Measurements from ENCODE around the gene OR13H1.

The OR13H1 gene

DNA sequence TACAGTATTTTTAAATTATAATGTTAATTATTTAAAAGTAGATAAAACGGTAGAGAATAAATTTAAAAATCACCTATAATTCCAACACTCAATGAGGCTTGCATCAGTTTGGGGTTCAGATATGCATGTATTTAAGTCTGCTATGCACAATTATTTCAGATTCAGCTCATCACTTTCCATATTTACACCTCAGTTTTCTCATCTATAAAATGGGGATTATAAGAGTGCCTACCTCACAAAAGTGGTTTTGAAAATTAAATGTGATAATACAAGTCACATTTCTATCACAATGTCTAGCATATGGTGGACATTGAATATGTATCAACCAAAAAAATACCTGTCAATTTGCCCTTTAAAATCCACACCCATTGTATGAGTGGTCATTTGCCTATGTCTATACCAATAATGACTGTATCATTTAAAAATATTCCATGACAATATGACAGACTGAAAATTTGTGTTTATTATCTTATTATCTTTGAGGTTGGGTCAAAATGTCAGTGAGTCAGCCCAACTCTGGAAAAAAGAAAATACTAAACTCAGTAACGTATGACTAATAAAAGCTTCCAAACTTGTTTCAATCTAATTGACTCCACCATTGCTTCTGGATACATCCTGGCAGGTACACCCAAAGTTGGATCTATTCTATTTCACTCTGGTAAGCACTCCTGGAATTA is 20.8 kb downstream of the OR13H1 start:
- TF ChIP-seq EZH2 (IDR thresholded peaks at IDR 0.05; ENCODE audit: borderline replicate concordance, low read length) = no peak
- TF ChIP-seq, protein P1, sequence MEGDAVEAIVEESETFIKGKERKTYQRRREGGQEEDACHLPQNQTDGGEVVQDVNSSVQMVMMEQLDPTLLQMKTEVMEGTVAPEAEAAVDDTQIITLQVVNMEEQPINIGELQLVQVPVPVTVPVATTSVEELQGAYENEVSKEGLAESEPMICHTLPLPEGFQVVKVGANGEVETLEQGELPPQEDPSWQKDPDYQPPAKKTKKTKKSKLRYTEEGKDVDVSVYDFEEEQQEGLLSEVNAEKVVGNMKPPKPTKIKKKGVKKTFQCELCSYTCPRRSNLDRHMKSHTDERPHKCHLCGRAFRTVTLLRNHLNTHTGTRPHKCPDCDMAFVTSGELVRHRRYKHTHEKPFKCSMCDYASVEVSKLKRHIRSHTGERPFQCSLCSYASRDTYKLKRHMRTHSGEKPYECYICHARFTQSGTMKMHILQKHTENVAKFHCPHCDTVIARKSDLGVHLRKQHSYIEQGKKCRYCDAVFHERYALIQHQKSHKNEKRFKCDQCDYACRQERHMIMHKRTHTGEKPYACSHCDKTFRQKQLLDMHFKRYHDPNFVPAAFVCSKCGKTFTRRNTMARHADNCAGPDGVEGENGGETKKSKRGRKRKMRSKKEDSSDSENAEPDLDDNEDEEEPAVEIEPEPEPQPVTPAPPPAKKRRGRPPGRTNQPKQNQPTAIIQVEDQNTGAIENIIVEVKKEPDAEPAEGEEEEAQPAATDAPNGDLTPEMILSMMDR (IDR thresholded peaks at IDR 0.05; ENCODE audit: low read length) = no peak
- H3K79me2 ChIP-seq (ENCODE audit: insufficient read depth, low read length) = no peaks in the 10 kb centered on the region
- H3K9me2 ChIP-seq (ENCODE audit: low read depth, low read length) = no peaks in the 10 kb centered on the region
- H3F3A ChIP-seq (ENCODE audit: insufficient read depth, low read length) = no peaks in the 10 kb centered on the region
- H3K4me3 ChIP-seq (ENCODE audit: low read depth, low read length, poor library complexity, severe bottlenecking) = no peak overlapping the region
- no peaks in the 10 kb centered on the region for H3K27me3 ChIP-seq (ENCODE audit: insufficient read depth, low read length)
- no peak overlapping the region for H3K27ac ChIP-seq (ENCODE audit: low read depth, low read length, poor library complexity, severe bottlenecking)
- no peak overlapping the region for H3K9ac ChIP-seq (ENCODE audit: low read length)
- H3K36me3 ChIP-seq (ENCODE audit: insufficient read depth, low read length) = no peaks in the 10 kb centered on the region
- H3K4me2 ChIP-seq (ENCODE audit: low read length) = no peak overlapping the region
- no peaks in the 10 kb centered on the region for H4K20me1 ChIP-seq (ENCODE audit: insufficient read depth, low read length)
- no peaks in the 10 kb centered on the region for H3K9me3 ChIP-seq (ENCODE audit: low read length)
- no peak overlapping the region for H2AFZ ChIP-seq (ENCODE audit: low read length)
- no peaks in the 10 kb centered on the region for H3K4me1 ChIP-seq (ENCODE audit: insufficient read depth, low read length, severe bottlenecking)

DNA sequence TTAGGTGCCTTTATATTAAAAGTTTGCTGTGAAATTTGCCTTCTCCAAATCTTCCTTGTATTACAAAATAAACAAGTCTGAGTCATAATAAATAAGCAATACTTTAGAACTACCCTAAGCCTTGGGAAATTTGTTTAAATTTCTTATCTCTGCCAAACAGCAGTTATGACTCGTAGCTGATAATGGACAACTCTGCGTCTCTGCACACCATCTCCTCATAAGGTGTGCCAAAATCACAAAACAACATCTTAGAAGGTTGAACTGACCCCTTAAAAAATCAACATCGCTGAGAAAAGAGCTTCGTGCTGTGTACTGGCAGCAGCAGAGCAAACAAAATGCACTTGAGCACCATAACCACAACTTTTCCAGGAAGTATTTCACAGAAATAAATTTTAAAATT is 22.0 kb downstream of the OR13H1 start:
- no peak overlapping the region for H3K4me2 ChIP-seq (ENCODE audit: low read length)
- no peaks in the 10 kb centered on the region for H3K27me3 ChIP-seq (ENCODE audit: insufficient read depth, low read length)
- H3K9ac ChIP-seq (ENCODE audit: low read length) = no peak overlapping the region
- no peak overlapping the region for H2AFZ ChIP-seq (ENCODE audit: low read length)
- H3K4me3 ChIP-seq (ENCODE audit: low read depth, low read length, poor library complexity, severe bottlenecking) = no peak overlapping the region
- H3K9me2 ChIP-seq (ENCODE audit: low read depth, low read length) = no peaks in the 10 kb centered on the region
- no peak overlapping the region for H3K27ac ChIP-seq (ENCODE audit: low read depth, low read length, poor library complexity, severe bottlenecking)
- no peaks in the 10 kb centered on the region for H3K9me3 ChIP-seq (ENCODE audit: low read length)
- H4K20me1 ChIP-seq (ENCODE audit: insufficient read depth, low read length) = no peaks in the 10 kb centered on the region
- no peak for TF ChIP-seq EZH2 (IDR thresholded peaks at IDR 0.05; ENCODE audit: borderline replicate concordance, low read length)
- TF ChIP-seq, protein P1 (IDR thresholded peaks at IDR 0.05; ENCODE audit: low read length) = no peak
- H3K36me3 ChIP-seq (ENCODE audit: insufficient read depth, low read length) = no peaks in the 10 kb centered on the region
- no peaks in the 10 kb centered on the region for H3K4me1 ChIP-seq (ENCODE audit: insufficient read depth, low read length, severe bottlenecking)
- no peaks in the 10 kb centered on the region for H3K79me2 ChIP-seq (ENCODE audit: insufficient read depth, low read length)
- H3F3A ChIP-seq (ENCODE audit: insufficient read depth, low read length) = no peaks in the 10 kb centered on the region

DNA sequence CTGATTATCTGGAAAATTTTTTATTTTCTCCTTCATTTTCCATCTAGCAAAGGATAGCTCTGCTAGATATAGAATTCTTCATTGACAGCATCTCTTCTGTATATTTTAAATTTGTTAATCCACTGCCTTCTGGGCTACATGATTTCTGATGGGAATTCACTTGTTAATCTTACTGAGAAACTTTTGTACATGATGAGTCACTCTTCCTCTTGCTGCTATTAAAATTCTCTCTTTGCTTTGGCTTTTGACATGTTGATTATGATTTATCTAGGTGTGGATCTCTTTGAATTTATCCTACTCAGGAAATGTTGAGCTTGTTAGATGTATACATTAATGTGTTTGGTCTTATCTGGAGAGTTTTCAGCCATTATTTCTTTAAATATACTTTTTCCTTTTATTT is 27.5 kb downstream of the OR13H1 start:
- no peaks in the 10 kb centered on the region for H4K20me1 ChIP-seq (ENCODE audit: insufficient read depth, low read length)
- H3K79me2 ChIP-seq (ENCODE audit: insufficient read depth, low read length) = no peaks in the 10 kb centered on the region
- TF ChIP-seq EZH2 (IDR thresholded peaks at IDR 0.05; ENCODE audit: borderline replicate concordance, low read length) = no peak
- TF ChIP-seq, protein P1 (IDR thresholded peaks at IDR 0.05; ENCODE audit: low read length) = no peak
- no peaks in the 10 kb centered on the region for H3K9me2 ChIP-seq (ENCODE audit: low read depth, low read length)
- no peak overlapping the region for H3K9ac ChIP-seq (ENCODE audit: low read length)
- no peak overlapping the region for H3K4me3 ChIP-seq (ENCODE audit: low read depth, low read length, poor library complexity, severe bottlenecking)
- H3F3A ChIP-seq (ENCODE audit: insufficient read depth, low read length) = no peaks in the 10 kb centered on the region
- H3K4me2 ChIP-seq (ENCODE audit: low read length) = no peak overlapping the region
- H3K27me3 ChIP-seq (ENCODE audit: insufficient read depth, low read length) = no peaks in the 10 kb centered on the region
- no peaks in the 10 kb centered on the region for H3K36me3 ChIP-seq (ENCODE audit: insufficient read depth, low read length)
- no peak overlapping the region for H3K27ac ChIP-seq (ENCODE audit: low read depth, low read length, poor library complexity, severe bottlenecking)
- H3K4me1 ChIP-seq (ENCODE audit: insufficient read depth, low read length, severe bottlenecking) = no peaks in the 10 kb centered on the region
- no peak overlapping the region for H2AFZ ChIP-seq (ENCODE audit: low read length)
- H3K9me3 ChIP-seq (ENCODE audit: low read length) = no peaks in the 10 kb centered on the region

Data from OCI-LY1 (cell line).